Measurements from ENCODE around the gene TRIOBP. TPM values are rescaled to one million over a fixed set of nuclear protein-coding genes. Genes with fewer than 3 reads are reported as not detected.

Gene TRIOBP
- polyA plus RNA-seq, 1 donor (not counting 4 experiments of a cell fraction or from before 2014, with no cell fraction given), result 22.2 TPM

DNA sequence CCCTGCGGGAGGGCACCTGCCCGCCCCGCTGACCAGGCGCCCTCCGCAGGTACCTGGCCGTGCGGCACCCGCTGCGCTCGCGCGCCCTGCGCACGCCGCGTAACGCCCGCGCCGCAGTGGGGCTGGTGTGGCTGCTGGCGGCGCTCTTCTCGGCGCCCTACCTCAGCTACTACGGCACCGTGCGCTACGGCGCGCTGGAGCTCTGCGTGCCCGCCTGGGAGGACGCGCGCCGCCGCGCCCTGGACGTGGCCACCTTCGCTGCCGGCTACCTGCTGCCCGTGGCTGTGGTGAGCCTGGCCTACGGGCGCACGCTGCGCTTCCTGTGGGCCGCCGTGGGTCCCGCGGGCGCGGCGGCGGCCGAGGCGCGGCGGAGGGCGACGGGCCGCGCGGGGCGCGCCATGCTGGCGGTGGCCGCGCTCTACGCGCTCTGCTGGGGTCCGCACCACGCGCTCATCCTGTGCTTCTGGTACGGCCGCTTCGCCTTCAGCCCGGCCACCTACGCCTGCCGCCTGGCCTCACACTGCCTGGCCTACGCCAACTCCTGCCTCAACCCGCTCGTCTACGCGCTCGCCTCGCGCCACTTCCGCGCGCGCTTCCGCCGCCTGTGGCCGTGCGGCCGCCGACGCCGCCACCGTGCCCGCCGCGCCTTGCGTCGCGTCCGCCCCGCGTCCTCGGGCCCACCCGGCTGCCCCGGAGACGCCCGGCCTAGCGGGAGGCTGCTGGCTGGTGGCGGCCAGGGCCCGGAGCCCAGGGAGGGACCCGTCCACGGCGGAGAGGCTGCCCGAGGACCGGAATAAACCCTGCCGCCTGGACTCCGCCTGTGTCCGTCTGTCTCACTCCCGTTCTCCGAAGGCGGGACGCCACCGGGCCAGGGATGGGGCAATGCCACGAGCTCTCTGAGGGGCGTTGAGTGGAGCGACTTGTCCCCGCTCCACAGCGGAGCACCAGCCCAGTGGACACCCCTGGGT lies 128.1 kb downstream of the TRIOBP start:
- Histone ChIP-seq H3K4me2 (ENCODE audit: control insufficient read depth, extremely low read depth, insufficient read depth, low read depth, low read length) (peak overlapping the region; percentile 39), H2AFZ (ENCODE audit: control insufficient read depth, low read length) (peak overlapping the region; percentile 43), H3K36me3 (ENCODE audit: control insufficient read depth in 2 of 2, extremely low read depth in 1 of 2, insufficient read depth in 2 of 2, low read length in 2 of 2) (peaks cover 2 to 3% of the 10 kb centered on the region in 2 experiments), H3K4me3 (ENCODE audit: control insufficient read depth in 2 of 3, extremely low read depth in 1 of 3, insufficient read depth in 2 of 3, low read depth in 1 of 3, low read length in 3 of 3) (peak overlapping the region in 1 of 3 experiments; percentile 26), H3K9me3 (ENCODE audit: control insufficient read depth, low read depth, low read length) (no peaks in the 10 kb centered on the region), H3K79me2 (ENCODE audit: control insufficient read depth, insufficient read depth, low read length) (no peaks in the 10 kb centered on the region), H4K20me1 (ENCODE audit: control insufficient read depth, extremely low read depth, insufficient read depth, low read length) (no peaks in the 10 kb centered on the region), H3K9me1 (ENCODE audit: control insufficient read depth, extremely low read depth, insufficient read depth, low read length) (no peaks in the 10 kb centered on the region), H3K9ac (ENCODE audit: control insufficient read depth, extremely low read depth, insufficient read depth, low read length) (no peak overlapping the region), H3K4me1 (ENCODE audit: control insufficient read depth, extremely low read depth, insufficient read depth, low read length) (no peaks in the 10 kb centered on the region), H3K27me3 (ENCODE audit: control insufficient read depth, extremely low read depth, insufficient read depth, low read length) (peaks cover 22% of the 10 kb centered on the region), H3K27ac (ENCODE audit: control insufficient read depth, insufficient read depth, low read length) (no peak overlapping the region)
- dilution Hi-C loops (cut with MboI; ENCODE audit: extremely low pct_ligation_motif_present, low sequenced_read_pairs), result no loop called here
- TF ChIP-seq EZH2 (IDR thresholded peaks at IDR 0.05; ENCODE audit: low read length), result no peak
- TF ChIP-seq, protein P1, sequence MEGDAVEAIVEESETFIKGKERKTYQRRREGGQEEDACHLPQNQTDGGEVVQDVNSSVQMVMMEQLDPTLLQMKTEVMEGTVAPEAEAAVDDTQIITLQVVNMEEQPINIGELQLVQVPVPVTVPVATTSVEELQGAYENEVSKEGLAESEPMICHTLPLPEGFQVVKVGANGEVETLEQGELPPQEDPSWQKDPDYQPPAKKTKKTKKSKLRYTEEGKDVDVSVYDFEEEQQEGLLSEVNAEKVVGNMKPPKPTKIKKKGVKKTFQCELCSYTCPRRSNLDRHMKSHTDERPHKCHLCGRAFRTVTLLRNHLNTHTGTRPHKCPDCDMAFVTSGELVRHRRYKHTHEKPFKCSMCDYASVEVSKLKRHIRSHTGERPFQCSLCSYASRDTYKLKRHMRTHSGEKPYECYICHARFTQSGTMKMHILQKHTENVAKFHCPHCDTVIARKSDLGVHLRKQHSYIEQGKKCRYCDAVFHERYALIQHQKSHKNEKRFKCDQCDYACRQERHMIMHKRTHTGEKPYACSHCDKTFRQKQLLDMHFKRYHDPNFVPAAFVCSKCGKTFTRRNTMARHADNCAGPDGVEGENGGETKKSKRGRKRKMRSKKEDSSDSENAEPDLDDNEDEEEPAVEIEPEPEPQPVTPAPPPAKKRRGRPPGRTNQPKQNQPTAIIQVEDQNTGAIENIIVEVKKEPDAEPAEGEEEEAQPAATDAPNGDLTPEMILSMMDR (optimal IDR thresholded peaks at IDR 0.05 in 1 of 3, IDR thresholded peaks at IDR 0.05 in 1 of 3, conservative IDR thresholded peaks at IDR 0.05 in 1 of 3; ENCODE audit: extremely low read depth in 1 of 3, insufficient read depth in 2 of 3, low read length in 3 of 3), result peak in 1 of 3 experiments; percentile 40
- FAIRE-seq (no peak), DNase-seq (ENCODE audit: low read depth, low spot score) (no peak)

Small RNA genes lying within 50 kb of the gene (small RNA-seq; reads per million reads assigned to genes)
- 0 reads per million in 3 experiments for gene RN7SL385P (ENCODE audit: insufficient read length in 3 of 3, low read depth in 3 of 3, low replicate concordance in 1 of 3)

Other genes with a start within 250 kb of the TRIOBP start
- gene MFNG, start 210.7 kb upstream of the TRIOBP start, polyA plus RNA-seq, result 4.1 to 5.9 TPM (median 5.8 TPM) in 3 replicates
- gene CARD10, start 177.6 kb upstream of the TRIOBP start, polyA plus RNA-seq, result 32.2 to 50.8 TPM (median 40.1 TPM) in 3 replicates
- gene CDC42EP1, start 136.6 kb upstream of the TRIOBP start, polyA plus RNA-seq, result 10.5 to 18.4 TPM (median 13.5 TPM) in 3 replicates
- gene LGALS2, start 117.0 kb upstream of the TRIOBP start, polyA plus RNA-seq, result not detected in 3 replicates
- 29.2 to 36.4 TPM (median 32.5 TPM) in 3 replicates for gene GGA1, start 88.2 kb upstream of the TRIOBP start, polyA plus RNA-seq
- gene SH3BP1, start 57.4 kb upstream of the TRIOBP start, polyA plus RNA-seq, result 27.2 to 49.8 TPM (median 32.6 TPM) in 3 replicates
- gene PDXP, start 38.3 kb upstream of the TRIOBP start, polyA plus RNA-seq, result 4.6 to 6.3 TPM (median 5.2 TPM) in 3 replicates
- 1,629 to 5,918 TPM (median 2,086 TPM) in 3 replicates for gene LGALS1, start 21.4 kb upstream of the TRIOBP start, polyA plus RNA-seq
- 22.1 to 23.8 TPM (median 22.1 TPM) in 3 replicates for gene NOL12, start 10.7 kb upstream of the TRIOBP start, polyA plus RNA-seq
- 8.2 to 8.5 TPM (median 8.4 TPM) in 3 replicates for gene GCAT, start 110.9 kb downstream of the TRIOBP start, polyA plus RNA-seq
- not detected in 3 replicates for gene GALR3, start 126.3 kb downstream of the TRIOBP start, polyA plus RNA-seq
- 12.3 to 19.4 TPM (median 17.1 TPM) in 3 replicates for gene ANKRD54, start 147.3 kb downstream of the TRIOBP start, polyA plus RNA-seq
- gene EIF3L, start 152.4 kb downstream of the TRIOBP start, polyA plus RNA-seq, result 517 to 639 TPM (median 592 TPM) in 3 replicates
- 42.8 to 108 TPM (median 65.0 TPM) in 3 replicates for gene MICALL1, start 209.2 kb downstream of the TRIOBP start, polyA plus RNA-seq